Activated CD8-positive, alpha-beta memory T cell treated with anti-CD3 and anti-CD28 coated beads, Interleukin-2, amount 50 U/mL, for 24 hours (primary cell): Measurements from ENCODE around the gene CD74.

ENCODE experiments used
- DNase-seq: peaks from one replicate; pipeline ENCODE4 v3.0.0-alpha.2; 2020; ENCODE audit errors: extremely low read depth

The CD74 gene

GRCh38 chr5:150397782-150398721 lies 14.7 kb downstream of the CD74 start:
- no peak for DNase-seq

DNA sequence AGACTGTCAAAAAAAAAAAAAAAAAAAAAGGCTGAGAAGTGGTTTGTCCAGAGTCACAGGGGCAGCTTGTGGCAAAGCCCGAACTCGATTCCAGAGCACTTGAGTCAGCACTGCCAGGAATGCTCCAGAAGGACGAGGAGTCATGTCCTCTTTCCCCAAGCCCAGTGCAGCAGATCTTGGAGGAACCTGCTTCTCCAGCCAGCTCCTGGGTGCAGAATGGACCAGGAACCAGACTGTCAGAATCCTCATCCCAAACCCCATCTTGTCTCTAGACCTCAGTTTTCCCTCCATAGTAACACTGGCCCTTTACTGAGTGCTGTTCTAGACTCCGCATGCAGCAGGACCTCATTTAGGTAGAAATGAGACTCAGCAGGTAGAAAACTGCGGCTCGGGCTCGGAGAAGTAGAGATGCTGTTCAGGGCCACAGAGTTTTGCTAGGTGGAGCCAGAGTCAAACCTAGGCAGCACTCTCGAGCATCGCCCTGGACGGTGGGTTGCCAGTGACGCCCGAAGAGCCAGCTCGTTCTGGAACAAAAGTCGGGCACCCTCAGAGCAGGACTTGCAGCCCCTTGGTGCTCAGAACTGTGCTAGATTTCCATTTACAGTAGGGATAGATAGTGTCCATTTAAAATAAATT lies 15.4 kb downstream of the CD74 start:
- no peak for DNase-seq

DNA sequence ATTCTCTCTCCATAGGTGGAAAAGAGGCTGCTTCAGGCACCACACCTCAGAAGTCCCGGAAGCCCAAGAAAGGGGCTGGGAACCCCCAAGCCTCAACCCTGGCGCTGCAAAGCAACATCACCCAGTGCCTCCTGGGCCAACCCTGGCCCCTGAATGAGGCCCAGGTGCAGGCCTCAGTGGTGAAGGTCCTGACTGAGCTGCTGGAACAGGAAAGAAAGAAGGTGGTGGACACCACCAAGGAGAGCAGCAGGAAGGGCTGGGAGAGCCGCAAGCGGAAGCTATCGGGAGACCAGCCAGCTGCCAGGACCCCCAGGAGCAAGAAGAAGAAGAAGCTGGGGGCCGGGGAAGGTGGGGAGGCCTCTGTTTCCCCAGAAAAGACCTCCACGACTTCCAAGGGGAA lies 16.4 kb downstream of the CD74 start:
- DNase-seq: no peak

DNA sequence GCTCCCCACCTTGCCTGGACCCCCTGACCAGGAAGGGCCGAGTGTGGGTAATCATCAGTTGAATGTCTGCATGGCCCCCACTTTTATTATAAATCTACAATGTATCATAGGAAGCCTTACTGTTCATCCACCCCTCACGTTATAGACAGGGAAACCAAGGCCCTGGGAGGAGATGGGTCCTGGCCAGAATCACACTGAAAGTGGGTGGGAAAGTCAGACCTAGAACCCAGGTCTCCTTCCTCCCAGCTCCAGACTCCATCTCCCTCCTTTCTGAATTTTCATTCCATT lies 17.1 kb downstream of the CD74 start:
- no peak for DNase-seq

DNA sequence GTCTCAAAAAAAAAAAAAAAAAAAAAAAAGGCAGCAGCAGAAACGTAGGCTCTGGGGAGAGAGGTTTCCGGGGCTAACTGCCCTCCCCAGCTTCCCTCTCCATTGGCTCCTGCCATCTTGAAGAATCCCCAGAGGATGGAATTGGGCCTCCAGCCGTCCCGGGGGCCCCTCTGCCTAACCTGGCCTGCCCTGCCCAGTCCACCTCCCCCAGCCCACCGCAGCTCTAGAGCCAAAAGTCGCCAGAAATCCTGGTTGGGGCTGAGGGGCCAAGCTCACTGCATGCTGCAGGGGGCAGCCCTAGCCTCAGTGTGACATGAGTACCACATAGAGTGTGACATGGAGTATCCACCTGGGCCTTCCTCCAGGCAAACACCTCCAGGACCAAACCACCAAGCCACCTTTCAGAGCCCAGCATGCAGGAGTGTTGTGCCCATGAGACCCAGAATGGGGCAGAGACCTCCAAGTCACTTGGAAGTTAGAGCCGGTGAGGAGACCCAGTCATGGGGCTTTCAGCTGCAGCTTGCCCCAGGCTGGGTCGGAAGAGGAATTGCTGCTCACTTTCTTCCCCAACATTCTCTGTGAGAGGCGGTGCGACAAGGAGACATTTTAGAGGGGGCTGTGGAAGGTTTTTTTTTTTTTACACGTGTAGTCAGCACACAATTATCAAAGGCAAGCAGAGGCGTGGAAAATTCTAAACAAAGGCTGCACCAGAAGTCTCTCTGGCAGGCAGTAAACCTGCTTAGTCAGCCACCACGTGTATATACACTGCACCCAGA lies 17.6 kb downstream of the CD74 start:
- no peak for DNase-seq

DNA sequence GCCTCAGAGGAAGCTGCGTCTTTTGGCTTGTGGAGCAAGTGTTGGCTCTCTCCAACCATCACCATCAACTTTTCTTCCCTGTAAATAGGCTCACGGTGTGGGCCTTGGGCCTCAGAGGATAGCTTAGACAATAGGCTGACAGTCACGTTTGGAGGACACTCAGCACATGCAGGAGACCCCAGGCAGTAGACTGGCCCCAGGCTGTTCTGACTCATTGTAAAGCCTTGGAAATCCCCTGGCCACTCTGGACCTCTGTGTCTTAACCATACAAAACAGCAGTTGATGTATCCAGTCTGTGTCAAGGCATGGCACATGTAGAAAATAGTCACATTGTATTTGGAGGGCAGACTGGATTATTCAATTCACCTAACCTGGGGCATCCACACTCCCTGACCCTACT lies 18.6 kb downstream of the CD74 start:
- DNase-seq: no peak

DNA sequence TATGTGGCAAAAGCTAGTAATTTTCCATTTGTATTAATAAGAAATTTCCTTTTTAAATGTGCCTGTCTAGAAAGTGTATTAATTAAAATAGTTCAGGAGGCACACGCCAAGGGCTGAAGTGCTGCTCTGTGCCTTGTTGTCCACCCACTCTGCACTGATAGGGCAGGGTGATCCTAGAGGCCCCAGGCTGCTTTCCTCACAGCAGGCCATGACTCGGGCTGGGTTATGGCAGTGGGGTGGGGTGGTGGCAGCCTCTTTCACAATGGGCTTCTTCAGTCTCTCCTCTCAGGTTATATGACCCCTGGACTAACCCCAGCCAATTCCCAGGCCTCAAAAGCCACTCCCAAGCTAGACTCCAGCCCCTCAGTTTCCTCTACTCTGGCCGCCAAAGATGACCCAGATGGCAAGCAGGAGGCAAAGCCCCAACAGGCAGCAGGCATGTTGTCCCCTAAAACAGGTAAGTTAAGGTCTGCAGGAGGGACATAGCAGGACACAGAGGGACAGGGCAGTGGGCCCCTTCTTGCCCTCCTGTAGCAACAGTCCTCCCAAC lies 19.5 kb downstream of the CD74 start:
- DNase-seq: no peak

DNA sequence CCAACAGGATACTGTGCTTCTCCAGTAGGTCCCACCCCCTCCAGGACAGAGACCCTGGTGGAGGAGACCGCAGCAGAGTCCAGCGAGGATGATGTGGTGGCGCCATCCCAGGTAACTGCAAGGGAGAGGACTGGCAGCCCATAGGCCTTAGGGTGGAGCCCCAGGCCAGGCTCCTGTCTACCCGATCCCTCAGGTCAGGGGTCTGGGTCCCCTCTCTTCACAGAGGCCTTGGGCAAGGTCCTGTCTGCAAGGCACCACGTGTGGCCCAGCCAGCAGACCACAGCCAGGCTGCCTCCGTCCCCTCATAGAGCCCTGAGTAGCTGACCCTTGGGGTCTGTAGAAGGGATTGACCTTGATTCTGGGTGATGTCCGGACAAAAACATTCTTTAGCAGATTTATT lies 20.0 kb downstream of the CD74 start:
- DNase-seq: no peak

GRCh38 chr5:150391986-150392385 lies 20.7 kb downstream of the CD74 start:
- DNase-seq: no peak

DNA sequence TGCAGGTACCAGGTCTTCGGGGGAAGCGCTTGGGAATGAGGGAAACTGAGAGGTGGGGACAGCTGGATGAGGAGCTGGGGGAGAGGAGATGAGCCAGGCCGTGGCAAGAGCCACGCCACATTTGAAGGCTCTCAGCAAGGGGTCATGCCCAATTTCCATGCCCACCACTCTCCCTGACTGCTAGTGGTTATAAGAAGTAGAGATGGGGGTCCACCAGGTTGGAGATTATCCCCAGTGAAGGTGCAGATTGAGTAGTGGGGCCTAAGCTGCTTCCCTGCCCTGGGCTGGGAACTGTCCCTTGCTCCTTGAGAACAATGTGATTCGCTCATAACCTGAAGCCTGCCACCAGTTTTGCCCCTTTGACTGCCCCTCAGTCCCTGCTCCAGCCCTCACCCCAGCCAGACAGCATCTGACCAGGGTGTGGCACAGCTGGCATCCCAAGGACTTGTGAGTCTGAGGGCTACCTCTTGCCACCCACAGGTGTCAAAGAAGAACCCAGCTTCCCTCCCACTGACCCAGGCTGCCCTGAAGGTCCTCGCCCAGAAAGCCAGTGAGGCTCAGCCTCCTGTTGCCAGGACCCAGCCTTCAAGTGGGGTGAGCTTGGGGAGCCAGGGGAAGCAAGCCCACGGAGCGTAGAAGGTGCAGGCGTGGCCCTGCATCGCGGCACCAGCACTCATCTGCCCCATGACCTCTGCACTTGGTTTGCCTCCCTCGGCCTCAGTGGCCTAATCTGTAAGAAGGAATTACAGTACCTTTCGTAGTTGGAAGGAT lies 21.5 kb downstream of the CD74 start:
- DNase-seq: no peak

DNA sequence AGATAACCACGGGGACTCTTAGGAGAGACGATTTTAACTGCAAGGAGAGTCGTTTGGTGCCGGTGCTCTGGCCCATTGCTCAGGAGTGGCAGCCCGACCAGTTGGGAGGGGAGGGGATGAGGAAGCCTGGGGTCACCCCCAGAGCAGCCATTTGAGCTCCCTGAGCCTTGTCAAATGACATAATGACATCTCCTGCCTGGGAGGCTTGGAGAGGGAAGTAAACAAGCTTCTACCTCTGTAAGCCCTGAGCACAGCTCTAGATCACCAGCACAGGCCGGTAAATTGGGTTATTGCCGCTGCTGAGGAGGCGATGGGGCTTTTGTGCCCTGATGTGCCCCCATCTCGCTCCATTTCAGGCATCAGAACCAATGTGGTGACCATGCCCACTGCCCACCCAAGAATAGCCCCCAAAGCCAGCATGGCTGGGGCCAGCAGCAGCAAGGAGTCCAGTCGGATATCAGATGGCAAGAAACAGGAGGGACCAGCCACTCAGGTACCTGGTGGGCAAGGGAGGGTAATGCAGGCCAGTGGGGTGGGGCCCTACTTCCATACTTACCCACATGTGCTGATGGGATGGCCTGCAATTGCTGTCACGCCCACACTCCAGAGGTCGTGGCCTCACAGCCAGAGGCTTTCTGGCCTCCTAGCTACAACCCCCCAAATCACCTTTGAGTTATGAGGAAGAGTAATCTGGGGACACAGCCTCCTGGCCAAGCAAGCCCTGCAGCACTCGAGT lies 23.0 kb downstream of the CD74 start:
- DNase-seq: no peak

- no peak for DNase-seq
These were observed 26.5 kb downstream of the CD74 start for GRCh38 chr5:150386024-150386855.

- DNase-seq: no peak
These were observed 28.0 kb downstream of the CD74 start for GRCh38 chr5:150384701-150385100.

- DNase-seq: no peak
These were observed 34.6 kb downstream of the CD74 start for GRCh38 chr5:150377964-150378694.

GRCh38 chr5:150376799-150377771 lies 35.6 kb downstream of the CD74 start:
- no peak for DNase-seq

GRCh38 chr5:150374651-150375050 lies 38.1 kb downstream of the CD74 start:
- DNase-seq: no peak

DNA sequence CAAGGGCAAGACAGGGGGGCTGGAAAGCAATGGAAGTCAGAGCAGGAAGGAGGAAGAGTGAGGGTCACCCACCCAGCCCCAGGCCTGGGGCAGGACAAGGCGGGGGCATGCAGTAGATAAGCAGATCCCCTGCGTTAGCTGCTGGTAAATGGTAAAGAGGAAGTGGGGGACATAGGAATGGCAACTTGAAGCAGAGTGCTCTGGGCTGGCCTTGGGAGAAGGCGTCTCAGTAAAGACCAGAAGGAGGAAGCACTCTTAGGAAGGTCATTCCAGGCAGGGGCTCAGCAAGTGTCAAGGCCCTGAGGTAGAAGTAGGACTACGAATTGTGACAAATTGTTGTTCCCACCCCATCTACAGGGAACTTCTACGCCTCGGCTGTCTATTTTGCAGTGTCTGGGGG lies 40.1 kb downstream of the CD74 start:
- DNase-seq: no peak

DNA sequence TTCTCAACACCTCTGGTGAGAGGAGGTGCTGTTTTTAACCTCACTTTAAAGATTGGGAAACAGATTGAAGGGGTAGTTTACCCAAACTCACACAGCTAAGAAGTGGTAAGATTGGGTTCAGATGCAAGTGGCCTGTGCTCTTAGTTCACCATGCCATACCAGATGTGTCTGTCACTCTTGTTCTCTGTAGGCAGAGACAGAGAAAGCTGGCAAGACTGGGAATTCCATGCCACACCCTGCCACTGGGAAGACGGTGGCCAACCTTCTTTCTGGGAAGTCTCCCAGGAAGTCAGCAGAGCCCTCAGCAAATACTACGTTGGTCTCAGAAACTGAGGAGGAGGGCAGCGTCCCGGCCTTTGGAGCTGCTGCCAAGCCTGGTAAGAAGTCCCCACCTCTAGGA lies 44.2 kb downstream of the CD74 start:
- DNase-seq: no peak
